GM19351 (cell line): ENCODE data around the gene SOX15.
"Not testable (repeated sequence)": the region's sequence is repeated elsewhere in the genome, so short reads cannot be mapped to it uniquely, and the experiment has no call there.

Source experiments
- ATAC-seq: cut with Tn5 transposase; IDR thresholded peaks from one replicate; pipeline ENCODE4 v1.9.1; 2021; ENCODE audit warnings: mild to moderate bottlenecking, moderate library complexity; ENCODE audit not compliant: unreplicated experiment

SOX15 gene

GRCh38 chr17:7589891-7590691, at the start of gene SOX15:
Gene SOX15 (minus strand): TSS chr17:7590094. CDS start chr17:7589676, 418 bp downstream.
- no peak for ATAC-seq

- ATAC-seq = no peak
Measured at GRCh38 chr17:7636163-7636562, 46.3 kb upstream of the SOX15 start.

GRCh38 chr17:7634384-7634783, 44.5 kb upstream of the SOX15 start:
- no peak for ATAC-seq

DNA sequence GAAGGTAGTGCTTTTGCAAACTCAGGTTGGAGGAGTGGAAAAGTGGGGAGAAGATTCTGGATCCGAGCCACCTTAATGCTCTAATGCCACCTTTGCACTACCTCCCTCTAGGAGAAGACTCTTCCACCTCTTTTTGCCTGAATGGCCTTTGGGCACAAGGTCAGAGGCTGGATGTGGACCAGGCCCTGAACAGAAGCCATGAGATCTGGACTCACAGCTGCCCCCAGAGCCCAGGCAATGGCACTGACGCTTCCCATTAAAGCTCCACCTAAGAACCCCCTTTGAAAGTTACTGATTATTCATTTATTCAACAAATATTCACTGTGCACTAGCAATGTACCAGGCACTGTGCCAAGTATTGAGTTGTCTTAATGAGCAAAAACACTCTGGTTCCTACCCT, 43.2 kb upstream of the SOX15 start:
- ATAC-seq = no peak

GRCh38 chr17:7632492-7632894, 42.6 kb upstream of the SOX15 start:
- no peak for ATAC-seq

GRCh38 chr17:7631398-7632380, 41.8 kb upstream of the SOX15 start:
- ATAC-seq = no peak

GRCh38 chr17:7629939-7630571, 40.2 kb upstream of the SOX15 start, which contains the start of gene SHBG:
Gene SHBG (plus strand): TSS chr17:7630135. CDS start chr17:7630173, 38 bp downstream.
- ATAC-seq = no peak

DNA sequence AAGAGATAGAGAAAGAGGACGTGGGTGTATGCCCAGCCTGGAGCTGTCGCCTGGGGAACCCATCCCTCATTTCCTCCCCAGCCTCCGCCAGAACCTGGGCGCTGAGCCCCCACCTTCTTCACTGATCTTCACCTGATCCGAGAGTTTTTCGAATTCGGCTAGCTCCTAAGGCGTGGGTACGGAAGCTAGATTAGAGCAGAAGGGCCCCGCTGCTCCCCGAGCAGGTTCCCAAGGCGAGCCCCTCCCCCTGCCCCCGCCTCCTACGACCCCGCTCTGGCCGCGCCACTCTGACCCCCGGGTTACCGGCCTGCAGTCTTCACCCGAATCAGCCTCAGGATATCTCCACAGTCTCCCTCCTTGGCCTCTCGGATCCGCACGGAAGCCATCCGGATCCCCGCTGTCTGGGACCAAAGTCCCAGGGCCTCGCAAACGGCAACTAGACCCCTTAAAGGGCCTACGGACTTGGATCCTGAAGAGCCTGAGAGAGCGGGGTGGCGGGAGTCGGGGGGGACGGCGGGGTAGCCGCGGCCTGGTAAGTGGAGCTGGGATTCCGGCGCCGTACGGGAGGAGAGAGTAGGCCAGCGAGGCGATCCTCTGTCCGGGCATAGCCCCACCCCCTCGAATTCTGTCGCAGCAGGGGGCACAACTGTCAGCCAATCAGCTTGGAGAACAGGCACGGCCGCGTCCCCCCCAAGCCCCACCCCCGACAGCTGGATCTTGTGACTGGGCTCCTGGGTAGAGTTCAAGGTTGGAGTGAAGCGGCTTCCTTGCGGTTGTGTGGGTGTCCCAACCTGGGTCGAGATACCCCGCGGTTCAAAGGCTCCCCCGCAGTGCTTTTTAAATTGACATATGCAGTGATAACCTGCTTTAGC, 37.6 kb upstream of the SOX15 start, which contains the start of gene SAT2:
TSS of gene SAT2 (minus strand) at position 572 of the 872 bp plus-strand sequence. CDS start at position 386, 186 bp downstream.
- ATAC-seq = peak; percentile 88

- no peak for ATAC-seq
Measured at GRCh38 chr17:7626956-7627249, 37.0 kb upstream of the SOX15 start.

GRCh38 chr17:7626307-7626706, 36.4 kb upstream of the SOX15 start:
- no peak for ATAC-seq

DNA sequence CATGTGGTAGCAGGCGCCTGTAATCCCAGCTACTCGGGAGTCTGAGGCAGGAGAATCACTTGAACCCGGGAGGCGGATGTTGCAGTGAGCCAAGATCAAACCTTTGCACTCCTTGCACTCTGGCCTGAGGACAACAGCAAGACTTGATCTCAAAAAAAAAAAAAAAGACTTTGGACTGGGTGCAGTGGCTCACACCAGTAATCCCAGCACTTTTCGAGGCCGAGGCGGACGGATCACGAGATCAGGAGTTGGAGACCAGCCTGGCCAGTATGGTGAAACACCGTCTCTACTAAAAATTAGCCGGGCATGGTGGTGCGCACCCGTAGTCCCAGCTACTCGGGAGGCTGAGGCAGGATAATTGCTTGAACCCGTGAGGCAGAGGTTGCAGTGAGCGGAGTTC, 35.9 kb upstream of the SOX15 start:
- ATAC-seq = not testable (repeated sequence)

- ATAC-seq = no peak
Measured at GRCh38 chr17:7623661-7624060, 33.8 kb upstream of the SOX15 start.

DNA sequence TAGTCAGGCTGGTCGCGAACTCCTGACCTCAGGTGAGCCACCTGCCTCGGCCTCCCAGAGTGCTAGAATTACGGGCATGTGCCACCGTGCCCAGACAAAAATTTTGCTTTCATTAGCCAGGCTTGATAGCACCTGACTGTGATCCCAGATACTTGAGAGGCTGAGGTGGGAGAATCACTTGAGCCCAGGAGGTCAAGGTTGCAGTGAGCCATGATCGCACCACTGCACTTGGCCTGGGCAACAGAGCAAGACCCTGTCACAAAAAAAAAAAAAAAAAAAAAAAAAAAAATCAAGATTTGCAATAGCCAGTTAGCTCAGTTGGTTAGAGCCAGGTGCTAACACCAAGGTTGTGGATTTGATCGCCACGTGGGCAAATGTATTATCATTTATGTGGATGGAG, 30.9 kb upstream of the SOX15 start:
- ATAC-seq = no peak

- ATAC-seq = no peak
Measured at GRCh38 chr17:7618608-7619007, 28.7 kb upstream of the SOX15 start.

DNA sequence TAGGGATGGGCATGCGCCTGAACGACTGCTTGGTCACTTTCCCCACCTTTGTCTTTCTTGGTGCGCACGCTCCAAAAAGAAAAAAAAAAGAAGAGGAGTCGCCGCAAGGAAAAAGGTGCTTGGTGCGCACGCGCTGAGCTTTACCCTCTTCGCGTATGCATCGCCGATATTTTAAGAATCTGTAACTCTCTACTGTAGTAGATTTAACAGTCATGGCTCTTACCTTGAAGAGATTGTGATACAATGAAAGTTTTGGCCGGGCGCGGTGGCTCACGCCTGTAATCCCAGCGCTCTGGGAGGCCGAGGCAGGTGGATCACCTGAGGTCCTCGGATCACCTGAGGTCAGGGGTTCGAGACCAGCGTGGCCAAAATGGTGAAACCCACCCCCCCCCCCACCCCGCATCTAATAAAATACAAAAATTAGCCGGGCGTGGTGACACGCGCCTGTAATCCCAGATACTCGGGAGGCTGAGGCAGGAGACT, 25.4 kb upstream of the SOX15 start:
- no peak for ATAC-seq

- ATAC-seq = peak; percentile 84
Measured at GRCh38 chr17:7614425-7615264, 24.8 kb upstream of the SOX15 start, which contains the start of gene FXR2. Gene FXR2 (minus strand): TSS chr17:7614897. CDS start chr17:7614532, 365 bp downstream.

- no peak for ATAC-seq
Measured at GRCh38 chr17:7613769-7614424, 24.0 kb upstream of the SOX15 start.

DNA sequence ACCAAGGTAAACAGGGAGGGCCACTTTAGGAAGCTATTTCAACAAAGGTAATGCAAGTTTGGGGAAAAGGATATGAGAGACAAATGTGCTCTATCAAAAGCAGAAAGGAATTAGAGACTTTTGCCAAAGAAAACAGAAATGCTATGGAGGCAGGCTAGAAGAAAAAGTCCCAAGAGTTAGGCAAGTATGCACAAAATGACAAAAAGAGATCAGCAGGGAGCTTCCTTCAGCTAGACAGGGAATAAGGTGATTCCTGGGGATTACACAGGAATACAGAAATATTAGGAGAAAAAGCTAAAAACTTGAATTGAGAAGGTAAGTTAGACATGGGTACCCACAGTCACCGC, 22.4 kb upstream of the SOX15 start:
- ATAC-seq = no peak
